ENCODE measurements around the gene NTNG2. TPM values are rescaled to one million over a fixed set of nuclear protein-coding genes. Genes with fewer than 3 reads are reported as not detected.

The NTNG2 gene
- total RNA-seq, 1 donor from 2014 or later: 0.42 TPM

GRCh38 chr9:132235894-132236661 lies 74.2 kb downstream of the NTNG2 start:
- no peak for DNase-seq (ENCODE audit: low read depth)
- Histone ChIP-seq H3K36me3 (ENCODE audit: control insufficient read depth, insufficient read depth, low read length) (no peaks in the 10 kb centered on the region), H3K4me3 (ENCODE audit: low read depth, low read length) (no peak overlapping the region), H3K27me3 (ENCODE audit: control insufficient read depth, insufficient read depth, low read length) (peaks cover 34% of the 10 kb centered on the region)
- TF ChIP-seq CTCF (IDR thresholded peaks at IDR 0.05; ENCODE audit: insufficient read depth, low read length, poor library complexity, severe bottlenecking): peak; percentile 98

- no peak for TF ChIP-seq CTCF (IDR thresholded peaks at IDR 0.05; ENCODE audit: insufficient read depth, low read length, poor library complexity, severe bottlenecking)
These were observed 74.9 kb downstream of the NTNG2 start for GRCh38 chr9:132236662-132237311.

GRCh38 chr9:132237481-132237880 lies 75.6 kb downstream of the NTNG2 start:
- H3K36me3 ChIP-seq (ENCODE audit: control insufficient read depth, insufficient read depth, low read length): no peaks in the 10 kb centered on the region
- DNase-seq (ENCODE audit: low read depth): no peak
- no peak for TF ChIP-seq CTCF (IDR thresholded peaks at IDR 0.05; ENCODE audit: insufficient read depth, low read length, poor library complexity, severe bottlenecking)
- H3K27me3 ChIP-seq (ENCODE audit: control insufficient read depth, insufficient read depth, low read length): peaks cover 27% of the 10 kb centered on the region
- H3K4me3 ChIP-seq (ENCODE audit: low read depth, low read length): no peak overlapping the region

More at GRCh38 chr9:132236662-132237311, 74.9 kb downstream of the NTNG2 start:
- Histone ChIP-seq H3K36me3 (ENCODE audit: control insufficient read depth, insufficient read depth, low read length) (no peaks in the 10 kb centered on the region), H3K27me3 (ENCODE audit: control insufficient read depth, insufficient read depth, low read length) (peaks cover 33% of the 10 kb centered on the region), H3K4me3 (ENCODE audit: low read depth, low read length) (no peak overlapping the region)
- no peak for DNase-seq (ENCODE audit: low read depth)

- Histone ChIP-seq H3K4me3 (ENCODE audit: low read depth, low read length) (no peak overlapping the region), H3K36me3 (ENCODE audit: control insufficient read depth, insufficient read depth, low read length) (no peaks in the 10 kb centered on the region), H3K27me3 (ENCODE audit: control insufficient read depth, insufficient read depth, low read length) (peaks cover 26% of the 10 kb centered on the region)
- TF ChIP-seq CTCF (IDR thresholded peaks at IDR 0.05; ENCODE audit: insufficient read depth, low read length, poor library complexity, severe bottlenecking): no peak
- no peak for DNase-seq (ENCODE audit: low read depth)
These were observed 76.4 kb downstream of the NTNG2 start for GRCh38 chr9:132238026-132238972.

GRCh38 chr9:132238992-132239391 lies 77.1 kb downstream of the NTNG2 start:
- Histone ChIP-seq H3K4me3 (ENCODE audit: low read depth, low read length) (no peak overlapping the region), H3K27me3 (ENCODE audit: control insufficient read depth, insufficient read depth, low read length) (peaks cover 24% of the 10 kb centered on the region), H3K36me3 (ENCODE audit: control insufficient read depth, insufficient read depth, low read length) (no peaks in the 10 kb centered on the region)
- no peak for DNase-seq (ENCODE audit: low read depth)
- no peak for TF ChIP-seq CTCF (IDR thresholded peaks at IDR 0.05; ENCODE audit: insufficient read depth, low read length, poor library complexity, severe bottlenecking)
